ENCODE data around the gene LRCH4.
"Not testable (repeated sequence)": the region's sequence is repeated elsewhere in the genome, so short reads cannot be mapped to it uniquely, and the experiment has no call there.

LRCH4 gene

DNA sequence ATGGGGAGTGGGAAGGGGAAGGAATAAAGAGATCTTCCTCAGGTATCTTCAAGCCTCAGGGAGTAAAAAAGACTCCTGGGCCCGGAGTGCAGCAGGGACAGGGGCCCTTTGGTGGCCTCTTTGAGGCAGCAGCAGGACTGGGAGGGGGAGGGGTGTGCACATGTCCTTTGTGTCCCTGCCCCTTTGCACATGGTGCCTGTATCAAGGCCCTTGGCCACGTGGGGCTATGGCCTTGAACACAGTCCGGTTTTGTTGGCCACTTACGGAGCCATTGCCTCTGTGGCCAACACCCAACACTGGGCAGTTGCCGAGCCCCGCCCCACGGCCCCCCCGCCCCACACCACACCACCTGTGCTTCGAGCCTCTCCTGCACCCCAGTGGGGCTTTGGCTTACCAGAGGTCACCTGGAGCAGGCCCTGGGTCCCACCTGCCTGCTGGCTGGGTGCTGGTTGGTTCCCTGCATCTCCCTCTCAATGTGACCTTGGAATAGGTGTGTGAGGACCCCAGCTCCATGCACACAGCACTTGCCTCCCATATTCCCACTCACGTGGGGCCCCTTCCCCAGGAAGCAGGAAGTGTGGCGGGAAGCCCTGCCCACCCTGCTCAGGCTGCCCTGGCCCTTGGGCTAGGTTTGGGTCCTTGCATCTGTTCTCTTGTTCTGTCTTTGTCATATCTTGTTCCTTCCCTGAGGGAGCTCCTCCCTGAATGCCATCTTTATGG lies 17.6 kb downstream of the LRCH4 start:
- in situ Hi-C loops (cut with HindIII; ENCODE audit: low sequenced_read_pairs), result no loop called here
- DNase-seq (ENCODE audit: low read depth), result no peak
- TF ChIP-seq, protein P1, sequence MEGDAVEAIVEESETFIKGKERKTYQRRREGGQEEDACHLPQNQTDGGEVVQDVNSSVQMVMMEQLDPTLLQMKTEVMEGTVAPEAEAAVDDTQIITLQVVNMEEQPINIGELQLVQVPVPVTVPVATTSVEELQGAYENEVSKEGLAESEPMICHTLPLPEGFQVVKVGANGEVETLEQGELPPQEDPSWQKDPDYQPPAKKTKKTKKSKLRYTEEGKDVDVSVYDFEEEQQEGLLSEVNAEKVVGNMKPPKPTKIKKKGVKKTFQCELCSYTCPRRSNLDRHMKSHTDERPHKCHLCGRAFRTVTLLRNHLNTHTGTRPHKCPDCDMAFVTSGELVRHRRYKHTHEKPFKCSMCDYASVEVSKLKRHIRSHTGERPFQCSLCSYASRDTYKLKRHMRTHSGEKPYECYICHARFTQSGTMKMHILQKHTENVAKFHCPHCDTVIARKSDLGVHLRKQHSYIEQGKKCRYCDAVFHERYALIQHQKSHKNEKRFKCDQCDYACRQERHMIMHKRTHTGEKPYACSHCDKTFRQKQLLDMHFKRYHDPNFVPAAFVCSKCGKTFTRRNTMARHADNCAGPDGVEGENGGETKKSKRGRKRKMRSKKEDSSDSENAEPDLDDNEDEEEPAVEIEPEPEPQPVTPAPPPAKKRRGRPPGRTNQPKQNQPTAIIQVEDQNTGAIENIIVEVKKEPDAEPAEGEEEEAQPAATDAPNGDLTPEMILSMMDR (IDR thresholded peaks at IDR 0.05; ENCODE audit: low read depth, low read length, missing control alignments), result no peak
- no peak overlapping the region for H3K4me3 ChIP-seq (ENCODE audit: low read depth, low read length)

DNA sequence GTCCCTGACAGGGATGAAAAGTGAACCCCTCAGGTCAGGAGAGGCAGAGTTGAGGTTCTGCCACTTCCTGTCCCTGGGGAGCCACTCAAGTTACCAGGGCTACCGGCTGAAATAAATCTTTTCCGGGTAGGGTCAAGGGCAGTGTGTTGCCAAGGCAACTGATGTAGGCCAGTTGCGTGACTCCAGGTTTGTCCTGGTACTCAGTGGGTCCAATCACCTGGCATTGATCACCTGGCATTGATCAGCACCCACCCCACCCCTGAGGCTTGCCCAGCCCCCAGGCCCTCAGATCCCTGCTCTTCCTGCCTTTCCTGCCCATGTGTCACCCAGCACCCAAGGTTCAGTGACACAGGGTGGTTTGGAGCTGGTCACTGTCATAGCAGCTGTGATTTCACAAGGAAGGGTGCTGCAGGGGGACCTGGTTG lies 18.2 kb downstream of the LRCH4 start:
- DNase-seq (ENCODE audit: low read depth), result no peak
- TF ChIP-seq, protein P1 (IDR thresholded peaks at IDR 0.05; ENCODE audit: low read depth, low read length, missing control alignments), result no peak
- in situ Hi-C loops (cut with HindIII; ENCODE audit: low sequenced_read_pairs), result no loop called here
- no peak overlapping the region for H3K4me3 ChIP-seq (ENCODE audit: low read depth, low read length)

DNA sequence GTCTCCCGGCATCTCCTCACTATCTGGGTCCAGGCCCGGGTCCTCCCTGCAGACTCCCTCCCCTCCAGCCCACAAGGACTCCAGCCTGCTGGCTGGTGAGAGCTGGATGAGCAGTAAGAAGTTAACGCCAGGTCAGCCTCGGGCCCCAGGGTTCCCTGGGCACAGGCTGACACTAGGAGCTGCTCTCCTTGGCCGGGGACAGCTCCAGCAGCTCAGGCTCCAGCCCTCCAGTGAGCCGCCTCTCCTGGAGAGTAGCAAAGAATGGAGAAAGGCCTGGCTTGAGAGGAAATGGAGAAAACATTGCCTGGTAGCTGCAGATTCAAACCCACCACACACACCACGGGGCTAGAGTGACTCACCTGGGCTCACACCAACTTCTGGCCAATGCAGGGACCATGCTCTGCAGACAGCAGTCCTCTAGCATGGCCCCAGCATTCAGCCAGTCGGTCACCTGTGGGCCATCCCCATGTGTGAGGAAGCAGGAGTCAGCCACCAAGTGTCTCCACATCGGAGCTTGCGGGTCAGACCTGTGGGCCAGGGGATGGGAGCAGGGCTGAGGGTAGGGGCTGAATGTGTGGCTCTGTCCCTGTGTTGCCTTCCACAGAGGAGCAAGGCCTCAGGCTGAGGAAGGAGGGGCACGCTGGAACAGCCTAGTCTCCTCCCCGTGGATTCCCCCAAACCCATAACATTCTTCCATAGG lies 18.7 kb downstream of the LRCH4 start:
- DNase-seq (ENCODE audit: low read depth), result no peak
- TF ChIP-seq, protein P1 (IDR thresholded peaks at IDR 0.05; ENCODE audit: low read depth, low read length, missing control alignments), result no peak
- in situ Hi-C loops (cut with HindIII; ENCODE audit: low sequenced_read_pairs), result no loop called here
- no peak overlapping the region for H3K4me3 ChIP-seq (ENCODE audit: low read depth, low read length)

DNA sequence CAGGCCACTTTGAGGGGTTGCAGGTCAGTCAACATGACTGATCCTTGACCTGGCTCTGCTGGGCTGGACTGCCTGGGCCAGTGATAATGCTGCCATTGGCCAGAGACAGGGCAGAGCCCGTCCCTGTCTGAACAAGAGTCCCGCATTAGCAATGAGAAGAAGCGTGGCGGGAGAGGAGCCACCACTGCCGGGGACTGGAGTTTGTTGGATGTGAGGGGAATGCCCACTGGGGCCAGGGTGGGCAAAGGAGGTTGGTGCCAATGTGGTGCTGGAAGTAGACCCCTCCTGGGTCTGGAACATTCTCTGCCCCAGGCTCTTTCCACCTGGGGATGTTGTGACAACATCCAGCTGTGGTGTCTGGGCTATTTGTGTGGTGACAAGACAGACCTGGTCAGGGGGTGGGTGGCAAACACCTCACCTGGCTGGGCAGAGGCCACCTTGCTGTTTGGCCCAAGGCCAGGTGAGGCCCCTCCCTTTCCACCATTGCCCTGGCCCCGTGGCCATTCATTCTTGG lies 19.9 kb downstream of the LRCH4 start:
- in situ Hi-C loops (cut with HindIII; ENCODE audit: low sequenced_read_pairs), result no loop called here
- no peak overlapping the region for H3K4me3 ChIP-seq (ENCODE audit: low read depth, low read length)
- no peak for DNase-seq (ENCODE audit: low read depth)
- TF ChIP-seq, protein P1 (IDR thresholded peaks at IDR 0.05; ENCODE audit: low read depth, low read length, missing control alignments), result no peak

DNA sequence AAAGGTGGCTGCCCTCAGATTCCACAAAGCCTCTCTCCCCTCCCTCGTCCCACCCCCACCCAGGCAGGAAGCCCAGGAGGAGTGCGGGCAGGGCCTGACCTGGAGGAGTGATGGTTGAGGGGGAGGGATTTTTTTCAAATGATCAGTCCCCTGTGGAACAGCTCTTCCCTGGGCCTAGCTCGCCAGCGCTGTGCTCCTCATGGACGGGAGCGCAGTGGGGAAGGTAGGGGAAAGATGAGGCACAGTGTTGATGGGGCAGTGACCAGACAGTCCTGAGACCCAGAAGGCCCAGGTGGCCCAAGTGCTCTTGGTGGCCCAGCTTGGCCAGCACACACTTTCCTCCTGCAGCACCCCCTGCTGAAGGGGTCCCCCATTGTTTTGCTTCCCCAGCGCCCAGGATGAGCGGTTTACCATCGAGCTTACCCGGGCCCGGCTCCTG lies 20.8 kb downstream of the LRCH4 start:
- TF ChIP-seq, protein P1 (IDR thresholded peaks at IDR 0.05; ENCODE audit: low read depth, low read length, missing control alignments), result no peak
- in situ Hi-C loops (cut with HindIII; ENCODE audit: low sequenced_read_pairs), result no loop called here
- DNase-seq (ENCODE audit: low read depth), result no peak
- no peak overlapping the region for H3K4me3 ChIP-seq (ENCODE audit: low read depth, low read length)

GRCh38 chr7:100564405-100564804 lies 21.5 kb downstream of the LRCH4 start:
- in situ Hi-C loops (cut with HindIII; ENCODE audit: low sequenced_read_pairs); DNase-seq (ENCODE audit: low read depth); H3K4me3 ChIP-seq (ENCODE audit: low read depth, low read length): not testable (repeated sequence)
